HG03280 (cell line): Measurements from ENCODE around the gene RAB22A.

Experiments
- ATAC-seq: cut with Tn5 transposase; IDR thresholded peaks from one replicate; pipeline ENCODE4 v1.9.1; 2021; ENCODE audit warnings: mild to moderate bottlenecking, moderate library complexity; ENCODE audit not compliant: unreplicated experiment

Gene RAB22A

DNA sequence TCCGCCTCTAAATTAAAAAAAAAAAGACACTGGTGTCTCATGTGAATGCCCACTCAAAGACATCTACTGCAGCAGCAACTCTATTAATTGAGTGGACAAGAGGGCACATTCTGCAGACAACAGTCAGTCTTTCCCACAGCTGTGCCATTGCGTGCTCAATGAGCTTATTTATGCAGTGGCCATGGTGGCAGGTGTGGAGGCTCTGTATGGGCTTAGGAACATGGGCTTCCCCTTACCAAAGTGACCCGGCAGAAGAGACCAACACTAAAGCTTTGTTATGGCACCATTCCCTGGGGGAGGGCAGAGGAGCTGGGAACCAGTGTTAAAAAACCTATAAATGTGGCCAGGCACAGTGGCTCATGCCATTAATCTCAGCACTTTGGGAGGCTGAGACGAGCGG is 75.3 kb downstream of the RAB22A start:
- ATAC-seq, result no peak

DNA sequence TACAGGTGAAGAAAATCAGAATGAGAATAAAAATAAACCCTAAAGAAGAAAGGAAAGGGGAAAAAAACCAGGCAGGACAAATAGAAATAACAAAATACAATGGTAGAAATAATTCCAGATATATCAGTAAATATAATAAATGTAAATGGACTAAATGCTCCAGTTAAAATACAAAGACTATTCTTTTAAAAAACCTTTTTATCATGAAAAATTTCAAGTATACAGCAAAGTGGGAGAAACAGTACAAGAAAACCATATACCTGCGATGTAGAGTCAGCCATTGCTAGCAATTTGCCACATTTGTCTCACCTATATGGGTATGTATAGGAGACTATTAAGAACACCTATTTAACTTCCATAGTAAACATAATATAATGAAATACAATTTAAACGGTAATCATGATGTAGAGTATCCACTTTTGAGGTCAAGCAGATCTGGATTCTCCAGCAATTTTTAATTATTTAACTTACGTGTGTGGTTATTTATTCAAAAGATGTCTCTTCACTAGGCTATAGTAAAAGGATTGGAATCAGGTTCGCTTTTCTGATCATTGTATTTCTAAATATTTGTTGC is 78.6 kb downstream of the RAB22A start:
- no peak for ATAC-seq

DNA sequence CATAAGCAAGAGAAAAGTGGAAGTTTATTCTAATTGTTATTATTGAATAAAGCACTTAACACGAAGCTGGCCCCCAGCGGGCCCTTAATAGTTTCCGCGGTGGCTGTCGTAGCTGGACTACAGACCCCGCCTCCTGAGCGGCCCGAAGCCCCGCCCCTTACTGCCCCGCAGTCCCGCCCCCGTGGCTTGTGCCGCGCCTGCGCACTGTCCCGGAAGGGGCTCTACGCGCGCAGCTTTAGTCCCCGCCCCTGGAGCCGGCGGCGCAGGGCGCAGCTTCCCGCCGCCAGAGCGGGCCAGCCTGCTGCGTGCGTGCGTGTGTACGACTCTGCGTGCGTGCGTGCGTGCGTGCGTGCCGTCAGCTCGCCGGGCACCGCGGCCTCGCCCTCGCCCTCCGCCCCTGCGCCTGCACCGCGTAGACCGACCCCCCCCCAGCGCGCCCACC is 79.4 kb downstream of the RAB22A start, which contains the start of gene VAPB:
VAPB (plus strand) TSS at position 348 of the 442 bp plus-strand sequence. CDS start 231 bp downstream, outside the sequence.
- peak; percentile 98 for ATAC-seq

DNA sequence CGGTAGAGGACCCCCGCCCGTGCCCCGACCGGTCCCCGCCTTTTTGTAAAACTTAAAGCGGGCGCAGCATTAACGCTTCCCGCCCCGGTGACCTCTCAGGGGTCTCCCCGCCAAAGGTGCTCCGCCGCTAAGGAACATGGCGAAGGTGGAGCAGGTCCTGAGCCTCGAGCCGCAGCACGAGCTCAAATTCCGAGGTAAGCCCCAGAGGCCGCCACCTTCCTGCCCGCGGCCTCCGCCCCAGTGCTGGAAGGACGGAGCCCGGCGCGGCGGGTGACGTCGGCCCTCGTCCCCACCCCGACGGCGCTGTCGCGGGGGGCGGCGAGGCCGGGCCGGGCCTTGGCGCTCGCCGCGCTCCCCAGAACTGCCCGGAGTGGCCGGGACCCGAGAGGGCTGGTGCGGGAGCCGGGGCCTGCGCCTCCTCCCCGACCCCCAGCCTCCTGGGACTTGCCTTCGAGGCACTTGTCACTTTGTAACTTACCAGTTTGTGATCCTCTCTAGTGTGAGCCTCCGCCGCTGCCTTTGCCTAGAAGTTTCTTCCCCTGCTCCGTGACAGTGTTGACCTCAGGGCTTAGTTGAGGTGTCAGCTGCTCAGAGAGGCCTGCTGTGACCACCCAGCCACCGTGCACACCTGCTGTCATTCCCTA is 79.9 kb downstream of the RAB22A start:
- ATAC-seq, result peak; percentile 39

DNA sequence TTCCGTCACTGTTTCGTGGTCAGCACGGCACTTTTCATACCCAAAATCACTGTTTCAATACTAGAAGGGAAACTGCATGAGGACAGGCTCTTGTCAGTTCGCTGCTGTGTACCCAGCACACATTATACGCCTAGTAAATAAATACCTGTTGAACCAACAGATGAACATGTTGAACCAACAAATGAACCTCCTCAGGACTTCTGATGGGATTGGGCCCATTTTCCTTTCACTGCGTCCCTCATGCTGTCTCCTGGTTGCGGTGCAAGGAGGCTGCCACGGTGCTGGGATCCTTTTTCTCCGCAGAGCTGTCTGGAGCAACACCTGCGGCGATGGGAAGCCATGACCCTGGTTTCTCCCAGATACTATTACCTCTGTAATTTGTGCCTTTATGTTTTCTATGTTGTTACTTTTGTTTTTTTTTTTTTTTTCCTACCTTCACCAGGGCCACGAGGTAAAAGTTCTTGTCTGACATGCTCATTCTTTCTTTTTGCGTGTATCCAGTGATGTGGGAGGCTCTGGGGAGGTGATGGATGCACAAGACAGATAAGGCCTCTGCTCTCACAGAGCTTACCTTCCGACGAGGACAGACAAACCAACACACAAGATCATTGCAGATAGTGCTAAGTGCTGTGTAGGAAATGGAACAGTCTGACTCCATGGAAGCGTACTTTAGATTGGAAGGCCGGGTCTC is 80.6 kb downstream of the RAB22A start:
- ATAC-seq, result no peak

DNA sequence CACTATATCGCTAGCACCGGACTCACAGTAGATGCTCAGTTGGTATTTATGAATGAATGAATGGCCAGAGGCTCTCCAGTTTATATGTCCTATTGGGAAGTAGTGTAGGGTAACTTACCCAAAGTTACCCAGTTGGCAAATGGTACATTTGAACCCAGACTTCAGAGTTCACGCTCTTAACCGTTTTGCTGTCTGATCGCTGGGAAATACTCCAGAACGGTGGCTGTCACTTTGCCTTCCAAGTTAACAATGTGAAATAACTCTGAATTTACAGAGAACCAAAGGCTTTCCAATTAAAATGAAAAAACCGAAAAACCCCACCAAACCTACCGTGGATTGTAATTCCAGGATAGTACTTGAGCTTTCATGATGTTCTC is 81.1 kb downstream of the RAB22A start:
- ATAC-seq, result no peak

DNA sequence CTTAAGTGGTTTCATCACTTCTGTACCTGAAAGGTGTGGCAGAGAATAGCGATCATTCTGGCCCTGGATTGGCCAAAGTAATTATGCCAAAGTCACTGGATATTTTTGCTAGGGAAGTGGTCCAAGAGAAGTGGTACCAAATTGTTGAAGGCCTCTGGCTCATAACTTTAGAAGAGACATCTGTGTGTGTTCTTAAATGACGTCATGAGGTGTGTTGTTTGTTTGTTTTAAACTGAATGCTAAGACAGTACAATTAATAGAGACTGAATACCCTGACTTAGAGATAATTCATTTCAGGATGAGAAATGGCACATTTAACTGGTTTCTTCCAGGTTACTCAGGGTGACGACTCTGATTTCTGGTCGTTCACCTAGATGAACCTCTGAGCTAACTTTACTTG is 82.8 kb downstream of the RAB22A start:
- ATAC-seq, result no peak

DNA sequence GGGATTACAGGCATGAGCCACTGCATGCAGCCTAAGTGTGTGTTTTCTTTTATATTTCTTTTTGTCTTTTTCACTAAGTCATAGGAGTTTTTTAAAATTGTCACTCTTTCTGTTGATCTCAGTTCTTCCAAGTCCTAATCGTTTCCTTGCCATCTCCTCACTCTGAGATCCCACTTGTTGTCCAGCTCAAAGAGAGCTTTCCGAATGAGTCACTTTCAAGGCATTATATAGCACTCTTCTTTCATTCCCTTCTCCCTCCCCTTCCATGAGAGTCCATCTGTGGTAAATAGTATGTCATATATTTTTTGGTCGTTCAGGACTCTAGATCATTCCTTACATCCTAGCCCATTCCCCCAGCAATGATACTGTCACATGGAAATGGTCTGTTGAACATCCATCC is 83.8 kb downstream of the RAB22A start:
- ATAC-seq, result no peak

DNA sequence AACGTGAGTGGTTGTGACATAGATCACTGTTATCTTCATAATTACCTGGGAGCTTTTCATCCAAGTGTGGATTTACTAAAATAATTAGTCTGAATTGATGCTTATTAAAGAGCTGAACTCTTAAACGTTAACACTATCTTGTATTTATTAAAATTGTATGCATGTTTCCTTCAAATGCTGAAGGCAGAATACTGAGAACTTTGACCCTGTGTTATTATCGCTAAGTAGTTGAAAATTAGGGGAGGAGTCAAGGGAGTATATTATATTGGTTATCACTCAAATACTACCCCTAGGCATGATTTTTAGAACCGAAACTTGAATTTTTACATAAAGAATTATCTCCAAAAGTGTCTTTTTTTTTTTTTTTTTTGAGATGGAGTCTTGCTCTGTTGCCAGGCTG is 85.3 kb downstream of the RAB22A start:
- ATAC-seq, result no peak

DNA sequence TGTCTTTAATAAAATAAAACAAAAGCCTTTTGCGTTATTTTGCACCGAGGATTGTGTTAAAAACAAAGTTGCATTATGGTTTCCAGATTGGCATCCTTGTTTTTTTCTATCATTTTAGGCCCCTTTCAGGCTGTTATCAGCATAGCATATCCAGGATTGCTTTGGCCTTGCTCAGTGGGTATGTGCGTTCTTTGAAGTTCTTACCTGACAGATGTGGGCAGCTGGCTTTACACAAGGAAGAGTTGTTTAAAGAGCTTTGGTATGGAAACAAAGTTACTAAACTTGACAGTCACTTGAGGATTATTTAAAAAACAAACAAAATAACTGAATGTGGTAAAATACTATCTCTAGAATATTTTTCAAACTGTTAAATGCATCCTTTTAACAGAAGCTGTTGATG is 86.1 kb downstream of the RAB22A start:
- no peak for ATAC-seq

DNA sequence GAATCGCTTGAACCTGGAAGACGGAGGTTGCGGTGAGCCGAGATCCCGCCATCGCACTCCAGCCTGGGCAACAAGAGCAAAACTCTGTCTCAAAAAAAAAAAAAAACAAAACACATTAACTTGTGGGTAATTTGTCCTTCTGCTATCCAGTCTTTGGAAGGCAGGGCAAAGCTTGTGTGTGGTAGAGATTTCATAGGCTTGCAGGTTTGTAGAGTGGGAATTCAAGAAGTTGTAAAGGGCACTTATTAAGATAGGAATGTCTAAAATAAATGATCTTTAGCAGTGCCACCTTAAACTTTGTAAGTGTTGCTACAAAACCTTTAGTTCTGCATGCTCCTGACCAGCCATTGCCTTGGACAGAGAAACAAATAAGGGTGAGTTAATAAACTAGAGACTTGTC is 87.9 kb downstream of the RAB22A start:
- no peak for ATAC-seq

DNA sequence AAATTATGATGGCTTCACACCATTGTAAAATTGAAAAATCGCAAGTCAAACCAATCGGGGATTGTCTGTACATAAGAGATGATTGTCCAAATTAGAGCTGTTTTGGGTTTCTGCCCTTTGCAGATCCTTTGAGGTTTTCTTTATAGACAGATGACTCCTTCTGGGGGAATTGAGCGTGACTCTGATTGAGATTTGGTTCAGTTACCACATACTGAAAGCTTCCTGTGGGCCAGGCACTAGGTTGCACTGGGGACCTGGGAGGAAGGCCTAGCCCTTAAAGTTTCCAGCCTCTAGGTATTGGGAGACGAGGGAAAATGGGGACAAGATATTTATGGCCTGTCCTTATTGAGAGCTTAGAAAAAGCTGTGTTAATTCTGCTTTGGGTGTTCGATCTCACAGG is 88.7 kb downstream of the RAB22A start:
- ATAC-seq, result no peak

DNA sequence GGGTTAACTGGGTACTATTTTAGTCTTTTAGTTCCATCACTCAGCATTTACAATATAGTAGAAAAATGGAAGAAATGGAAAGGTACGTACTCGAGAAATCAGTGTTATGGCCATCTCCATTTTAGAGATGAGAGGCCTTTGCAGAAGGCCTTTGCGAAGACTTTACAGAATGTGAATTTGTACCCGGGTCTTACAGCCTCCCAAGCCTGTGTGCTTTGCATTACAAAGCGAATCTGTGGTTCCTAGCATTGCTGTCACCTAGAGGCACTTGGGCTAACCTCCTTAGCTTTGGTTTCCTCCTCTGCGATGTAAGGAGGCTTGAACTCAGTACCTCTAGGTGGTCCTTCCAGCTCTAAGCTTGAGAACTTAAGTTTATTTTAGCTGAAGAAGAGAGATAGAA is 90.4 kb downstream of the RAB22A start:
- ATAC-seq, result no peak

DNA sequence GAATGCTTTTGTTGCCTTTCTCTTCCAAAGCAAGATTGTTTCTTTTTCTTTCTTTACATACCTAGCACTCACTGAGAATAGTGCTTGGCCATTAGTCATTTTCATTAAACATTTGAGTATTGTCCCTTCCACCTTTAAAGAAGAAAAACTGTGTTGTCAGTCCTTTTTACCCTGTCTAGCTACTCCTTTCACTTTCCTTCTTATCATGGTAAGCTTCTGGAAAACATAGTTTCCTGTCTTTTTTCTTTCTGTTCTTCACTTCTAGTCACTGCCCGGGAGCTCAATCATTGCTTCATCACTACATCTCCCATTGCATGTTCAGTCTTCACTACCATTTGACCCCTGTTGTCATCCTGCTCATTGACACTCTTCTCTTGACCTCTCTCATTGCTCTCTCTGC is 91.6 kb downstream of the RAB22A start:
- ATAC-seq, result no peak

DNA sequence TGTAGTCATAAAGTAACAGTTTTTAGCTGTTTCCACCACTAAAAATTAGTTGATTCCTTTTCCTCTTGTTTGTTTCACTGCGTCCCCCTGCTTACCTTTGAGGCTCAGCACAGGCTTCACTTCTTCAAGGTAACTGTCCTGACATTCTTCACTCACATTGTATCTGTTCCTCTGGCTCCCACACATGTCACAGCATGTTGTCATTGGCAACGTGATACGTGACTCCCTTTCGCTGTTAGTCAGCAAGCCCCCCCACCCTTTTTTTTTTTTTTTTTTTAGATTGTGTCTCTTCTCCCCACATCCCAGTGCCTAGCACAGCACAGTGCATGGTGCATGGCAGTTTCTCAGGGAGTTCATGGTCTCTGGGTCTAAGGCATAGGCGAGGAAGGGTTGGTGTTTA is 92.8 kb downstream of the RAB22A start:
- no peak for ATAC-seq

DNA sequence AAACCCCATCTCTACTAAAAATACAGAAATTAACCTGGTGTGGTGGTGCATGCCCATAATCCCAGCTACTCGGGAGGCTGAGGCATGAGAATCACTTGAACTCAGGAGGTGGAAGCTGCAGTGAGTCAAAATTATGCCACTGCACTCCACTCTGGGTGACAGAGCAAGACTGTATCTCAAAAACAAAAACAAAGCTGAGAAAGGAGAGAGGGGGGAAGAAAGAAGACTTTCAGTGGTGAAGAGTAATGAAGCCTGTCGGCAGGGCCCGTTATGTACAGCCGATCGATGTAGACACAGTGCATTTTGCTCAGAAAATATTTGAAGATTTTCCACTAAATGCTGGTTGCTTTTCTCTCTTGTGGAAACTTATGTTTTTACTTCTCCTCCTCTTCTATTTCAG is 93.3 kb downstream of the RAB22A start:
- ATAC-seq, result no peak

DNA sequence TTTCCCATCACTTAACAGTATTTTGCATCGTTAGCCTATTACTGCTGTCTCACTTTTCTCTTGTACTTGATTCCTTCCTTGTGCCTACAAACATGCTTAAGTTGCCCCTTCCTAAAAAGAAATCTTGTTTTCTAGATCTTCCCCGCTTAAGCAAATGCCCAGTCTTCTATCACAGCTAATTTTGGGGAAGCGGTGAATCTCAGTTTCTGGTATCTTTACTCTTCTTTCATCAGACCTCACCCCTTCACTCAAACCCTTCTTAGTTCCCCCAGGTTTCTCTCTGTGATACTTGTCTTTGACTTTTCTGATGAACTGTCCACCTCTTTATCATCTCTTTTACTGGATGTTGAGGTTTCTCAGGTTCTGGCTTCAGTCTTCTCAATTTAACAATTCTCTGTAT is 93.8 kb downstream of the RAB22A start:
- ATAC-seq, result no peak

DNA sequence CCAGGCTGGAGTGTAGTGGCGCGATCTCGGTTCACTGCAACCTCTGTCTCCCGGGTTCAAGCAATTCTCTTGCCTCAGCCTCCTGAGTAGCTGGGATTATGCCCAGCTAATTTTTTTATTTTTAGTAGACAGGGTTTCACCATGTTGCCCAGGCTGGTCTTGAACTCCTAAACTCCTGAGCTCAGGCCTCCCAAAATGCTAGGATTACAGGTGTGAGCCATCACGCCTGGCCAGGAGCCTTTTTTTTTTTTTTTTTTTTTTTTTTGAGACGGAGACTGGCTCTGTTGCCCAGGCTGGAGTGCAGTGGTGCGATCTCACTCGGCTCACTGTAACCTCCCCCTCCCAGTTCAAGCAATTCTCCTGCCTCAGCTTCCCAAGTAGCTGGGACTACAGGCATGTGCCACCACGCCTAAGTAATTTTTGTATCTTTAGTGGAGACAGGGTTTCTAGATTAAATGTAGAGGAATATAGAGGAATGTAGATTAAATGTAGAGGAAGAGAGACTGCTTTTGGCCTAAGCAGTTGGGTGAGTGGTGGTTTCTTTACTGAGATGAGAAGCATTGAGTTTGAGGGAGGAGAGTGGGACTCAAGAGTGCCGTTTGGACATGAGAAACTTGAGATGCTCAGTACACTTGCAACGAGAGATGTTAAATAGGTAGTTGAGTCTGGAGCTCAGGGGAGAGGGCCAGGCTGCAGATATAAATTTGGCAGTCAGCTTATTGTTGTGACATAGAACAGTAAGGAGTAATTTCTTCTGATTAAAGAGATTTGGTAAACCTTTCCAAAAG is 96.2 kb downstream of the RAB22A start:
- ATAC-seq, result no peak

DNA sequence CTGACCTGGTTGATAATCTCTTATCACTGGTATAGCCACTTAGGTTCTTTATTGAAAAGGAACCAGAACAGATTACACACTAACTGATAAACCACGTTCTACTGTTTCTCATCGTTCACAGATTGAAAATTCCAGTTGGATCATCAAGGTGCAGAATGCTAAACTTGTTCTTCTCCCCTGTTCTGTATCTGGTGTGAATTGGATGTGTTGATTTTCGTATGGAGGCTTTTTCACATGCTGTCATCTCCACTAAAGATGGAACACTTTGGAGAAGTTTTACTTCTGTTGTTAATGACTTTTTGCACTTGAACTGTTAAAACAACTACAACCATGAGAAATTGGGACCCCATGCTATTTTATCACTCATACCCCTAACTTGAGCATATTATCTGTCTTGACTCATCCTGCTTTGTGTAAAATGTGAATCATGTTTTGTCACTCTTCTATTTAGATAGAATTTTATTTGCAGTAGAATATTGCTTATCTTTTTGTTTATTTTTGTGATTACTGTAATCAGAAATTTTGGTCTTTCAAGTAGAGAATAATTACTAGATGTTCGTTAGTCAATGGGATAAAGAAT is 97.0 kb downstream of the RAB22A start:
- ATAC-seq, result no peak

DNA sequence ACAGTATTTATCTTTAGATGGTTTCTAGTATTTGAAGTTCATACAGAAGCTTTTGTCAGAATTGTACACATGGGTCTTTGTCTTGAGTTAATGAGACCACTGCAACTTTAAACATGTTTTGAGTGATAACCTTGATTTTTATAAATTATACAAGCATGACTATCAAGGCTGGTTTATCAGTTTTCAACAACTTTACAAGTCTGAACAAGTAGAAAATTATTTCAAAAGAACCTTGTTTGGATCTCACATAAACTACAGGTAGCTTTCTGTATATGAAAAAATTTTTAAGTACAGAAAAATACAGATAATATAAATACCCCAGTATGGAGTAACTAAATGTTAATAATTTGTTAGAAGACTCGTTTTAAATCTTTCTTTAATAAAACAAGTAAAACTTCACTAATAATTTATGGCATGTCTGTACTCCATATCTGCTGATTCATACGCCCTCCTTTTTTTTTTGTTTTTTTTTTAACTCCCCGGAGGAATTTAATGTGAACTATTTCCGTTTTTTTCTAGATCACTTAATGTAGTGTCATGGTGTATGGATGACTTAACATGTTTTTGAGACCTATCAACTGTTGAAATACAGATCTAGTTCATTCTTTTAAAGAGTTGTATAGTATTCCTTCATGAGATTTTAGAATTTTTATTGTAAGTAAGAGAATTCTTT is 97.8 kb downstream of the RAB22A start:
- no peak for ATAC-seq
